Smooth muscle cell of bladder (primary cell): ENCODE data around the gene ZFP57. TPM values are rescaled to one million over a fixed set of nuclear protein-coding genes. Genes with fewer than 3 reads are reported as not detected.

ENCODE experiments used
- total RNA-seq: library from RNA; depleted of rRNA; stranded (reverse); fragments of >200 nt; gene quantifications from 2 replicates; pipeline ENCODE4 v1.2.3, GENCODE V29; 2014

Gene ZFP57
- 0.37 TPM in 1 of 2 replicates, not detected in the other for total RNA-seq

DNA sequence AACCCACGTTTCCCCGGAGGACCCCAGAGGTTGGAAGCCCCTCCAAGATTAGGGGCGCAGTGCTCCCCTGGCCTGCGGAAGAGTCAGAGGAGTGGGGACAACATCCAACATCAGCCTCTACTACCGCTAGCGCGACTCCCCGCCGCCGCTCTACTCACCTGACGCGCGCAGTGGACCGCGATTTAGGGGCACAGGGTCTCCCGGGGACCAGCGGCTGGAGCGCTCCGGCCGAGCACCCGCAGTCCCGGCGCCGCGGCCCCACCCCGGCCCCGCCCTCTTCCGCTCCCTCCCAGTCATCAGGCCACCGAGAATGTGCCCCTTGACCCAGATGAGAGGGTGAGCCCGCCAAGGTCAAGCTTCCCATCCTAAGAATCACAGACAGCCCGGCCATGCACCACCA, at the start of gene ZFP57:
Gene ZFP57, minus strand, starts transcription at position 249 of the 400 bp plus-strand sequence. CDS start 4,149 bp downstream, outside the sequence.

GRCh38 chr6:29723262-29723665, 42.3 kb upstream of the ZFP57 start, which contains the start of gene HLA-F:
Gene HLA-F (plus strand): TSS chr6:29723434. CDS start chr6:29723464, 30 bp downstream.

DNA sequence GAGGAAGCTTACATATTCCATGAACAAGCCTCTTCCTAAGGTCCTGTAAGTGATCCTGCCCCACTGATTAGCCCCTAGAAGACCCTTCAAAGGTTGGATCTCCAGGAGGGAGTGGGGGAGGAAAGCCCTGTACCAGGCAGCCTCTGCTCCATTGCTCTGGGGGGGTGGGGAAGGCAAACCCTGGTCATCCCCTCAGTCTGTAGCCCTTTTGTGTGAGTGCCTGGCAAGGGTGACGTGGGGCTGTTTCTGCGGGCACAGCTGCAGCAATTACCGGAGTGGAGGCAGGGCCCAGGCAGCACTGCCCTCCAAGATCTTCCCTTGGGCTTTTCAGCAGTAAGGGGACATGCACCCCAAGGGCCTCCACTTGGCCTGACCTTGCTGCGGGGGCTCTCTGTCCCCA, 24.2 kb downstream of the ZFP57 start, which contains the start of gene MOG:
Gene MOG, plus strand, starts transcription at position 295 of the 400 bp plus-strand sequence. CDS start 118 bp downstream, outside the sequence.

GRCh38 chr6:29632789-29633533, 48.0 kb downstream of the ZFP57 start, which contains the start of gene GABBR1:
Gene GABBR1 (minus strand): TSS chr6:29633183. CDS start chr6:29632385, 798 bp downstream.

Other genes starting within 250 kb of the ZFP57 start
- not detected in 2 replicates for gene OR10C1, start 241.8 kb downstream of the ZFP57 start, total RNA-seq
- gene OR11A1, start 224.1 kb downstream of the ZFP57 start, total RNA-seq: not detected in 2 replicates
- gene OR2H1, start 224.0 kb downstream of the ZFP57 start, total RNA-seq: 0.14 TPM in 1 of 2 replicates, not detected in the other
- gene MAS1L, start 193.2 kb downstream of the ZFP57 start, total RNA-seq: not detected in 2 replicates
- not detected in 2 replicates for gene UBD, start 121.4 kb downstream of the ZFP57 start, total RNA-seq
- not detected in 2 replicates for gene OR2H2, start 96.0 kb downstream of the ZFP57 start, total RNA-seq
- 10.2 and 13.5 TPM in 2 replicates for gene GABBR1, start 48.0 kb downstream of the ZFP57 start, total RNA-seq
- not detected in 2 replicates for gene MOG, start 24.1 kb downstream of the ZFP57 start, total RNA-seq
- 2.6 and 8.0 TPM in 2 replicates for gene HLA-F, start 42.3 kb upstream of the ZFP57 start, total RNA-seq
- gene HLA-G, start 146.7 kb upstream of the ZFP57 start, total RNA-seq: 0.14 and 0.37 TPM in 2 replicates